ENCODE results near the gene GPR83. TPM values are rescaled to one million over a fixed set of nuclear protein-coding genes. Genes with fewer than 3 reads are reported as not detected.
"Not testable (repeated sequence)": the region's sequence is repeated elsewhere in the genome, so short reads cannot be mapped to it uniquely, and the experiment has no call there.

Gene GPR83
- total and polyA plus RNA-seq, 12 donors = 0.03 to 0.32 (median 0.13) TPM; not detected in 3

- ATAC-seq (no peak), DNase-seq (no peak)
- H3K36me3 ChIP-seq = no peaks in the 10 kb centered on the region
- no peak overlapping the region for H3K4me3 ChIP-seq
- no peak overlapping the region for H3K27ac ChIP-seq
- TF ChIP-seq CTCF (IDR thresholded peaks at IDR 0.05) = no peak
- WGBS, 2 donors = 79 to 87% methylated on average over 1 of the region's 1 CpG
- no peaks in the 10 kb centered on the region for H3K9me3 ChIP-seq
- H3K4me1 ChIP-seq = no peaks in the 10 kb centered on the region
- intact Hi-C loops (cut with DNase I) = no loop called here
- no peaks in the 10 kb centered on the region for H3K27me3 ChIP-seq
Observed at GRCh38 chr11:94376841-94377240, 24.4 kb downstream of the GPR83 start.

- DNase-seq; H3K4me1 ChIP-seq; ATAC-seq; H3K4me3 ChIP-seq; intact Hi-C loops (cut with DNase I); H3K27ac ChIP-seq; H3K27me3 ChIP-seq; H3K36me3 ChIP-seq; H3K9me3 ChIP-seq: not testable (repeated sequence)
- WGBS, 2 donors = 83 to 85% methylated on average over 6 of the region's 6 CpGs
Observed at GRCh38 chr11:94370576-94370975, 30.6 kb downstream of the GPR83 start.

GRCh38 chr11:94350850-94351563 is 50.2 kb downstream of the GPR83 start:
- H3K4me3 ChIP-seq; H3K36me3 ChIP-seq; ATAC-seq; H3K9me3 ChIP-seq; H3K4me1 ChIP-seq; intact Hi-C loops (cut with DNase I); H3K27me3 ChIP-seq; H3K27ac ChIP-seq; DNase-seq: not testable (repeated sequence)
- 68% methylated on average over 9 of the region's 10 CpGs for WGBS, 2 donors

- WGBS, 2 donors = 82 to 87% methylated on average over 8 of the region's 8 CpGs
- intact Hi-C loops (cut with DNase I); H3K27me3 ChIP-seq; H3K9me3 ChIP-seq; H3K4me3 ChIP-seq; DNase-seq; H3K27ac ChIP-seq; ATAC-seq; H3K36me3 ChIP-seq; H3K4me1 ChIP-seq: not testable (repeated sequence)
Observed at GRCh38 chr11:94346311-94346710, 54.9 kb downstream of the GPR83 start.

- Histone ChIP-seq H3K27ac (no peak overlapping the region), H3K27me3 (no peaks in the 10 kb centered on the region), H3K4me1 (no peaks in the 10 kb centered on the region), H3K36me3 (no peaks in the 10 kb centered on the region), H3K4me3 (no peak overlapping the region), H3K9me3 (no peaks in the 10 kb centered on the region)
- no peak for ATAC-seq
- WGBS, 2 donors = 88 to 94% methylated on average over 1 of the region's 1 CpG
- DNase-seq = no peak
- TF ChIP-seq CTCF (IDR thresholded peaks at IDR 0.05) = no peak
- intact Hi-C loops (cut with DNase I) = no loop called here
Observed at GRCh38 chr11:94343495-94343894, 57.7 kb downstream of the GPR83 start.

GRCh38 chr11:94342250-94342649 is 59.0 kb downstream of the GPR83 start:
- TF ChIP-seq CTCF (IDR thresholded peaks at IDR 0.05) = no peak
- Histone ChIP-seq H3K27ac (no peak overlapping the region), H3K9me3 (no peaks in the 10 kb centered on the region), H3K27me3 (no peaks in the 10 kb centered on the region), H3K36me3 (no peaks in the 10 kb centered on the region), H3K4me3 (no peak overlapping the region), H3K4me1 (no peaks in the 10 kb centered on the region)
- intact Hi-C loops (cut with DNase I) = no loop called here
- ATAC-seq = no peak
- DNase-seq = no peak
- 67 to 72% methylated on average over 3 of the region's 3 CpGs for WGBS, 2 donors
